T-helper 2 cell treated with Interferon-gamma antibody and Interleukin-4, amounts not matched to agents 100 ng/mL and 5 ng/mL, for 36 hours (primary cell): ENCODE data around the gene ACTR1A. TPM values are rescaled to one million over a fixed set of nuclear protein-coding genes. Genes with fewer than 3 reads are reported as not detected.

Experiments
- intact Hi-C: fragments of 100-400 bp; cut with micrococcal nuclease; formaldehyde crosslinking; loops from one replicate; pipeline ENCODE4 v1.15.1; 2023
- total RNA-seq: library from RNA; stranded (reverse); gene quantifications from 2 replicates; pipeline ENCODE4 v1.2.3, GENCODE V29; 2022

Gene ACTR1A
- total RNA-seq, 1 donor from 2014 or later: 78.7 TPM

DNA sequence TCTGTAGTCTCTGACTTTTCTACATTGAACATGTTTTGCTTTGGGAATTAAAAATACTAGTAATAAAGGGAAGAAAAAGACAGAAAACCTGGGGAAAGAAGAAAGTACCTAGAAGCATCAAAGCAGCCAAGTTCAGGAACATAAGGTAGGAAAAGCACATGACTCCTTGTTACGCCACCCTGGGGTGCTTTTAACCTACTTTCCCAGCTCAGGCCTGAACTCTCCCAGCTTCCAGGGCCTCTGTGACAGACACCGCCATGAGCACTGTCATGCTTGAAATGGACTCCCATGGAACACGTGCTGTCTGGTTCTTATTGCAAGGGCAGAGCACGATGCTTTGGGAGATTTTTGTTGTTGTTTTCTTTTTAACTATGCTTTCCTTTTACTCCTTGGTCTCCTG lies 11.4 kb downstream of the ACTR1A start:
- intact Hi-C loops: no loop called here

DNA sequence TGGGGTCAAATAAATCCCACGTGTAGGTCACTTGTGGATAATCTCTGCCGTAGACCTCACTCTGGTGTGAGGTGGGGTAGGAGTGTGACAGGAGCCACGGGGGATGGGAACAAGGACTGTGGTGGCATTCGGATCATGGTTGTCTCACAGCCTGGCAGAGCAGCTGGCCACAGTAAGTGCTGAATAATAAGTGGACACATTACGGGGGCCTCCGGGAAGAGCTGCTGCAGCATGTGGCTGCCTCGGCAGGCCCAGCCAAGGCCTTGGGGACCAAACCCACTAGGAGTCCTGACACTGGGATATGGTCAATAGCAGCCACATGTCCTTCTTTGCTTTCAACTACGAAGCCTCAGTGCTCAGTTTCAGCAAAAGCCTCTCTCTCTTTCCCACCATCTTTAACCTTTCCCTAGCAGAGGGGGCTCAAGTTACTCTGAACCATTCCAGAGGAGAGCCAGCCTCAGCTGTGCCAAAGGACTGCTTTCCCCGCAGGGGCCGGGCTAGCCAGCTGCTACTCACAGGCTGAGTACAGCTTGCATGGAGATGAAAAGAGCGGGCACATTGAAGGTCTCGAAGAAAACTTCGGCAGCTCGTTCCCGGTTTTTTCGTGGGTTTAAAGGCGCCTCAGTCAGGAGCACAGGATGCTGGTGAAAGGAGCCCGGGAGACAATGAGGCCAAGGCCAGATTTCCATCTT lies 17.3 kb downstream of the ACTR1A start:
- intact Hi-C loops: no loop called here

DNA sequence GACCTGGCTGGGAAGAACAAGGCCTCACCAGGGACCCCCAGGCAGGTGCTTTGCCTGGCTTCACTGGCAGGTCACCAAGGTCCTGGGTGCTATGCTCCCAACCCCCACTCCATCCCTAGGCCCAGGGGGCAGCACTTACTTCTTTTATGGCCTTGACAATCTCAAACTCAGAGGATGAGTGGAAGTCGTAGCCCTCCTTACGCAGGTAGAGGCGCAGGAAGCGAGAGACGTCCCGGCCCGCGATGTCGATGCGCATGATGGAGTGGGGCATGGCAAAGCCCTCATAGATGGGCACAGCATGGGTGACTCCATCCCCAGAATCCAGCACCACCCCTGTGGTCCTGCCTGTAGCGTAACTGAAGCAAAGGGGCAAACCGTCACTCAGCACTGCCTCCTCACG lies 18.5 kb downstream of the ACTR1A start:
- intact Hi-C loops: no loop called here

DNA sequence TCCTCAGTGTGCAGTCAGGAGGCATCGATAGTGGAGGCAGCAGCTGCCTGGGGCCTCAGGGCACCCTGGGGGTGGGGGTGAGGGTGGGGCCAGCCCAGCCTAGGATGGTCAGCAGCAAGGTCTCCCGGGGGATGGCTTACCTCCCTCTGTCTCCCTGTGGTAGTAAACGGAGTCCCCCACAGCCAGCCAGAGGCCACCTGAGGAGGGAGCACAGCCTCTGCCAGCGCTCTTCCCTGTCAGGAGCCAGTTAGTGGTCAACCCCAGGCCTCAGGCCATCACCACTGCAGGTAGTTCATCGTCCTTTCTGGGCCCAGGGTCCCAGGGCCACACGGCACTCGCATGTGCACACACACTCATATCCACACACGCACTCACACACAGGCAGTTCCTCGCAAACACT lies 22.1 kb downstream of the ACTR1A start:
- intact Hi-C loops: no loop called here

DNA sequence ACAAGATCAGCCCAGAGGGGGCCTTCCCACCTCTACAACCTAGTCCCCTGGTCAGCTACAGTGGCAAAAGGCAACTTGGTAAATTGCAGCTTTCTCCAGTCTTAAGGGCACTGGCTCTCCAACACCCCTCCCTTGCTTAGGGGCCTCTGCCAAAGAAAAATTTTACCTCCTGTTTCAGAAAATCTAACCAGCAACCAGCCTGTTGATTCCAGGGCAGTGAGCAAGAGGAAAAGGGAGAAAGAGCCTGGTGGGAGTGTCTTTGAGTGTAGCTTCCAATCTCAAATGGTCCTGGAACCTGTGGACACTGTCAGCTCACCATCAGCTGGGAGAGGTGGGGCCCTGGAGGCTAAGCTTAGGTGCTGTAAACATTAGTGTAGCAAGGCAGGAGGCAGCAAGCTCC lies 22.9 kb downstream of the ACTR1A start:
- intact Hi-C loops: loop anchor here (1.0 to 5.0 kb wide), 5 partner anchors 47 to 312 kb away; partner anchors contain the start of gene CUEDC2

DNA sequence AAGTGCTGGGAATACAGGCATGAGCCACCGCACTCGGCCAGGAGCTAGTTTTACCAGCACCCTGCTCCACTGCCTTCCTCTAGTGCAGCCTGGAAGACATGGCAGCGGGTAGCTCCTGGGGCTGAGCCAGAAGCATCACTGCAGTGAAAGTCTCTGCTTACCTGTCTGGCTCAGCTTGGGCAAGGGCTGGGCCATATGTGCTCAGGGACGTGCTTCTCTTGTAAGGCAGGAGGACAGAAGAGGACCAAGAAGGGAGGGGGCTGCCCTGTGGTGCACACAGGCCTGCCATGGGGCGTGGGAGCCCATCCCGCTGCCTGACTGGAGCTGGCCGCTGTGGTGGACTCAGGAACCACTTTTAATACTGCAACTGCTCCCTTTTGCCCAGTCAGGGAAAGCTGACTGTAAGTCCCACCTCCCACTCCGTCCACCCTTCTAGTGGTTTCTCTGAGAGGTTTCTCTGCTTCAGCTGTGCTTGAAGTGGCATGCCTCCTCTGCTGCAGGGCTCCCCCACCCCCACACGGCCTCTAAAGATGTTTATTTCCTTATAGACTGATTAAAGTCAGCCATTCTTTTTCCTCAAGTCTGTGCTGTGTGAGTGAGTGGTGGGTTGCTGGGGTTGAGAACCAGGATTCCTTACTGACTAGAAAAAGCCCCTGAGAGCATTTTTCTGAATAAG lies 25.9 kb downstream of the ACTR1A start:
- intact Hi-C loops: loop anchor here (5.0 kb wide), 1 partner anchor 309 kb away; no protein-coding TSS in a partner anchor

DNA sequence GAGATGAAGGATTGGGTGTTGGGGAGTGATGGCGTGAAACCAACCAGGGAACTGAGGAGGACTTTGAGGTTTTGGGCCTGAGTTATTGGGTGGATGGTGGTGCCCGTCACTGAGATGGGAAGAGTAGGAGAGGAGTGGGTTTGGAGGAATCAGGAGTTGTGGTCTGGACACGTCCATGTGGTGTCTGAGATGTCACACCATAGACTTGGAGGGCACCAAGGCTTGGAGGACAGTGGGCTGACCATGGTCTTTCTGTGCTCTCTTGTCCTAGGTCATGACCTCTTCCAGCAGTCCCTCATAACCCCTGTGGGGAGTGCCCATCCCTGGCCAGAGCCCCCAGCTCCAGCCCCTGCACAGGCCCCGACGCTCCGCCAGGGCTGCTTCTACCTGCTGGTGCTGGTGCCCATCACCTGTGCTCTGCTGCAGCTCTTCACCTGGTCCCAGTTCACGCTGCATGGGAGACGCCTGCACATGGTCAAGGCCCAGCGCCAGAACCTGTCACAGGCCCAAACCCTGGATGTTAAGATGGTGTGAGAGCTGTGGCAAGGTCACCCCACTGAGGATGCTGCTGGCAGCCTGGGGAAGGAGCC lies 27.0 kb downstream of the ACTR1A start:
- intact Hi-C loops: loop anchor here (5.0 kb wide), 1 partner anchor 308 kb away; no protein-coding TSS in a partner anchor

DNA sequence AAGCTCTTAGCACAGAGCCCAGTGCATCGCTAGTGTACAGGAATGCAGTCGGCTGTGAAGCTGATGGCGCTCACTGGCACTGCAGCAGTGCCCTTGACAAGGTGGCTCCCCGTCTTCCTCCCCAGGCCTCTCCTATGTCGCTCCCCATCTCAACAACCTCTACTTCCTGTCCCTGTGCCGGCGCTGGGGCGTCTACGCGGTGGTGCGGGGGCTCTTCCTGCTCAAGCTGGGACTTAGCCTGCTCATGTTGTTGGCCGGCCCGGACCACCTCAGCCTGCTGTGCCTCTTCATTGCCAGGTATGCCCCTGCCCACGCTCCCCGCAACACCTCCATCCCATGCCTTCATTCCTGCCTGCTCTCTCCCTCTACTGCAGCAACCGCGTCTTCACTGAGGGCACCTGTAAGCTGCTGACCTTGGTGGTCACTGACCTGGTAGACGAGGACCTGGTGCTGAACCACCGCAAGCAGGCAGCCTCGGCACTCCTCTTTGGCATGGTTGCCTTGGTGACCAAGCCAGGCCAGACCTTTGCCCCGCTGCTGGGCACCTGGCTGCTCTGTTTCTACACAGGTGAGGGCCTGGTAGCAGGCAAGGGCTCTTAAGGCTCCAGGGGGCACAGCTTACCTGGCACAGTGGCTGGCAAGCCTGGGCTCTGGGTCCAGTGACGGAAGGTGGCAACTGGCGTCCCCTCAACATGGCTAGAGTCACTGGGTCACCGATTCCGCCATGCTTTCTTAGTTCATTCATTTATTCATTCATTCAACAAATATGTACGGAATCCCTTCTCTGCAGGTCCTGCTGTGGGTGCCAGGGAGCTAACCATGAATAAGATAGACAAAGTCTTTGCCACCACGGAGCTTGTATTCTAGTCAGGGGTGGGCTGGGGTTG lies 28.8 kb downstream of the ACTR1A start:
- intact Hi-C loops: no loop called here

DNA sequence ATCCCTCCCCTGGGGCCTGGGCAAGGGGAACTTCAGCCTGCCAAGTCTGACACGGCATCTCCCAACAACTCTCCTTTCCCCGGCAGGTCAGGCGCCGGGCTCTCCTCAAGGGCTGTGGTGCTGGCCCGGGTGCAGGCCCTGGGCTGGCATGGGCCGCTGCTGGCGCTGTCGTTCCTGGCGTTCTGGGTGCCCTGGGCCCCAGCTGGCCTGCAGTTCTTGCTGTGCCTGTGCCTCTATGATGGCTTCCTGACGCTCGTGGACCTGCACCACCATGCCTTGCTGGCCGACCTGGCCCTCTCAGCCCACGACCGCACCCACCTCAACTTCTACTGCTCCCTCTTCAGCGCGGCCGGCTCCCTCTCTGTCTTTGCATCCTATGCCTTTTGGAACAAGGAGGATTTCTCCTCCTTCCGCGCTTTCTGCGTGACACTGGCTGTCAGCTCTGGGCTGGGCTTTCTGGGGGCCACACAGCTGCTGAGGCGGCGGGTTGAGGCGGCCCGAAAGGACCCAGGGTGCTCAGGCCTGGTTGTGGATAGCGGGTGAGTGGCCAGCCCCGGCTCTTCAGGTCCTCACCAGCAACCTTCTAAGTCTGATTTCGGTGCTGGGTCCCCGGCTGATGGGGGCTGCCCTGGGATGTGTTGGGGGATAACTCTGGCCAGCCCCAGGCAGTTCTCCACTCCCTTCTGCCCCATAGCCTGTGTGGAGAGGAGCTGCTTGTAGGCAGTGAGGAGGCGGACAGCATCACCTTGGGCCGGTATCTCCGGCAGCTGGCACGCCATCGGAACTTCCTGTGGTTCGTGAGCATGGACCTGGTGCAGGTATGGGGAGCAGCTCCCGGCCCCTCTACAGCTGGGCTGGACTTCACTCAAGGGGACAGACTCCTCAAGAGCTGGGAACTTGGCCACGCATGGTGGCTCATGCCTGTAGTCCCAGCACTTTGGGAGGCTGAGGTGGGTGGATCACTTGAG lies 31.6 kb downstream of the ACTR1A start:
- intact Hi-C loops: no loop called here

DNA sequence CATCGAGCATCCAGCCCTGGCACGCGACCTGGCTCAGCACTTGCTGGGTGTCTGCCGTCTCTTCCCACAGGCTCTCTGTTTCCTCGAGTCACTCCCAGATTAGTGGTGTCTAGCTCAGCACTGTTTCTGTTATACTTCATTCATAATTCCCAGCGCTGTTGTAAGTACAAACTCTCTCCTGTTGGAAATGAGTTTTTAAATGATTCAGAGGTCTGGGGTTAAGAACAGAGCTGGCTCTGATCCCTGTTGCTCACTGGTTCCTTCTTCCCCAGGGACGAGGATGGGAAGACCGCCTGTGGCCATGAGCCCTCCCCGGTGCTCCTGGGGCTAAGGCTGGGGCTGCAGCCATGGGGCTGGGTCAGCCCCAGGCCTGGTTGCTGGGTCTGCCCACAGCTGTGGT lies 33.8 kb downstream of the ACTR1A start:
- intact Hi-C loops: no loop called here

DNA sequence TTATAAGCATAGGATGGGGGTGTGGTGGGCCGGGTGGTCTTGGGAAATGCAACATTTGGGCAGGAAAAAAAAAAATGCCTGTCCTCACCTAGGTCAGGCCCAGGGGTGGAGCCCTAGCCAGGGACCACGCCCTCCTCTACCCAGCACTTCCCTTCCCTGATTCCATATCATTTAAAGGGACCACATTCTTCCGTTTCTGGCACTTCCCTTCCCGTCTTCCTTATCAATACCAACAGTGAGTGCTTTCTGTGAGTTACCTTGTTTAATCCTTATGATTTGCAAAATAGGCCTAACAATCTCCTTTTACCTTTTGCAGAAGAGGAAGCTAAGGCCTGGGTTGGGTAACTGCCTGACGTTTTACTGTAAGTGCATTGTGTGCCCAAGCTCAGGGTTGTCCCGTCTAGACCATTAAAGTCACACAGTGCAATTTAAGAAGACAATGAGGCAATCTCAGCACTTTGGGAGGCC lies 34.5 kb downstream of the ACTR1A start:
- intact Hi-C loops: no loop called here

DNA sequence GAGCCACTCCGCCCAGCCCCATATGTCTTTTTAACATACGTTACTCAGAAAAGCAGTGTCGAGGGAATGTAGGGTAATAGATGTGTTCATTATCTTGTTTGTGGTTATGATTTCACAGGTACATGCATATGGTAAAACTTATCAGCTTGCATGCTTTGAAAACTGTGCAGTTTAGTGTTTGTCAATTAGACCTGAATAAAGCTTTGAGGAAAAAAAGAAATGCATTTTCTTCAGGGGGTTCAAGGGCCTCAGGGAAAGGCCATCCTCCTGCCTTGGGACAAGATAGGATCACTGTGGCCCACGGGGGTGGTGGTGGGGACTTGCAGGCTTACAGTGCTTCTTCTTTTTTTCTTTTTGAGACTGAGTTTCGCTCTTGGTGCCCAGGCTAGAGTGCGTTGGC lies 35.2 kb downstream of the ACTR1A start:
- intact Hi-C loops: no loop called here

DNA sequence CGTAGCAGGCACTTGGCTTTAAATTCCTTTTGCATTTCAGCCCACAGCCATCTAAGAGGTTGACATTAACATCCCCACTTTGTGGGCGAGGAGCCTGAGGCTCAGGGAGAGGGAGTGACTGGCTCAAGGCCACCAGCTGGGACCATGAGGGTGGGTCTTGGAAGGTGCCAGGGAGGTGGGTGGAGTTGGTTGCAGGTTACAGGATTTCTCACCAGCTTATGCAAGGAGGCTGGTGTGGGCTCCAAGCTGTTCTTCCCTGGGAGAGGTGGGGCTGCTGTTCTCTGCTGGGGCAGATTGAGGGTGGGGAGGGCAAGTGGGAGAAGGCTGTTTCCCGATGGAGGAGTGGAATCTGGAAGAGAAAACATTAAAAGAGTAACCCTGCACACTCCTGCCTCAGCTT lies 37.0 kb downstream of the ACTR1A start:
- intact Hi-C loops: no loop called here

DNA sequence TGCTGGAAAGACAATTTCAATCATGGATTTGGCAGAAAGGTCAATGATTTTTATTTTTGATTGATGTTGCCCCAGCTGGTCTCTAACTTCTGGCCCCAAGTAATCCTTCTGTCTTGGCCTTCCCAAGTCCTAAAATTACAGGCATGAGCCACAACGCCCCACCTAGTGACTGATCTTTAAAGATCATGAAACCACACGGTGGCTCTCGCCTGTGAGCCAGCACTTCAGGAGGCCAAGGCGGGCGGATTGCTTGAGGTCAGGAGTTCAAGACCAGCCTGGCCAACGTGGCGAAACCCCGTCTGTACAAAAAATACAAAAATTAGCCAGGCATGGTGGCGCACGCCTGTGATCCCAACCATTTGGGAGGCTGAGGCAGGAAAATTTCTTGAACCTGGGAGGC lies 38.5 kb downstream of the ACTR1A start:
- intact Hi-C loops: loop anchor here (5.0 kb wide), 1 partner anchor 42 kb away; the partner anchor contains the start of gene FBXL15

DNA sequence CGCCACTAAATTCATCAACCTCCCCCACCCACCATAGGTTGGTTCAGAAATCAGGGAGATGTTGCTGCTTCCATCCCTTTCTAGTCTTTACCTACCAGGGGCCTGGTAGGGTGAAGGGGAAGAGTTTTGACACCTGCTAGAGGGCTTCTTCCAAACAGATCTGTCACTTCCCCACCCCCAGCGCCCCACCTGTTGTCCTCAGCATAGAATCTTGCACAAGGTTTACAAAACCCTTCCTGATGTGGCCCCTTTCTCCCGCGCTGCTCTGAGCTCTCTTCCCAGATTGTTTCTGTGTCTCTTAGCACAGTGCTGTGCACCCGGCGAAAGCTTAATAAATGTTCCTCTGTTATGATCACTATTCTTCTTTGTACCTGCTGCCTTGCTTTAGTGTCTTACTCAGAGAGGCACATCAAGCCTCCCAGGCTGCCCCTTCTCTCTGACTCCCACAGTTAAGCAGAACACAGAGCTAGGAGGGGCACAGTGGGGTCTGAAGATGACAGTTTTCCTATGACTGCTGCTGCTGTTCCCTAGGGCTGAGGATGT lies 39.9 kb downstream of the ACTR1A start:
- intact Hi-C loops: loop anchor here (5.0 kb wide), 1 partner anchor 40 kb away; the partner anchor contains the start of gene FBXL15

DNA sequence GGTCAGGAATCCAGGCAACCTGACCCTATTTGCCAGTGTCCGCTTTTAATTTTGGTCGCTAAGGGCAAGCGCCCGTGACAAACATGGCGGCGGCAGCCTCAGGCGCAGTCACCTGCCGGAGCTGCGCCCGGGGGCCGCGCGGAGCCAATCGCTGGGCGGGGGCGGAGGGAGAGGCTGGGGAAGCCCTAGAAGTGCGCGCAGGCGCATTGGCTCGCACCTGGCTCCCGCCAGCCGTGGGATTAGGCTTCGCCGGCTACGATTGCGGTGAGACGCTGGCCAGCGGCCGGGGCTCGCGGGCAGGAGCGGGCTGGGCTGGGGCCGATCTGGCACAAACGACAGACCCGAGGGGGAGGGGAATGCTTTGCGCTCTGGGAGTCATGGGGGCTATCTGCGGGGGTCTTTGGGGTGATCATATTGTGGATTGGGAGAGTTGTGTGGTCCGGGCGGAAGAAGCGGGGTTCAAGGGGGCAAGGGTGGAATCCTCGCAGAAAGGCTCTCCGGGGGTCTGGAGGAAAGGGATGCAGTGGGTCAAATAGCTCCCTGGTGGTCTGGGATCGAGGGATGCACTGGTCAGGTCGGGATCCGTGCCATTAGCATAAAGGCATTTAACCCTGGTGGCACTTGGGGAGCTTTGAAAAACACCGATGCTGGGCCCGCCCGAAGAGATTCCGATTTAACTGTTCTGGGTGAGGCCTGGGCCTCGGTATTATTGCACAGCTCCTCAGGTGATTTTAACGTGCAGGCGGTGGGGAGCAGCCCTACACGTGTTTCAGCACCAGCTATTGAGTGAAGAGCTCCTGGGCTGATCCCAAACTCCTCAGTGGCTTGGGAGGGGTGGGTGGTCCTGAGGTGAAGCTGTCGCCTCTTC lies 41.1 kb downstream of the ACTR1A start:
- intact Hi-C loops: loop anchor here (1.0 to 5.0 kb wide), 4 partner anchors 11 to 41 kb away; partner anchors contain the start of genes ACTR1A, CUEDC2 and FBXL15

DNA sequence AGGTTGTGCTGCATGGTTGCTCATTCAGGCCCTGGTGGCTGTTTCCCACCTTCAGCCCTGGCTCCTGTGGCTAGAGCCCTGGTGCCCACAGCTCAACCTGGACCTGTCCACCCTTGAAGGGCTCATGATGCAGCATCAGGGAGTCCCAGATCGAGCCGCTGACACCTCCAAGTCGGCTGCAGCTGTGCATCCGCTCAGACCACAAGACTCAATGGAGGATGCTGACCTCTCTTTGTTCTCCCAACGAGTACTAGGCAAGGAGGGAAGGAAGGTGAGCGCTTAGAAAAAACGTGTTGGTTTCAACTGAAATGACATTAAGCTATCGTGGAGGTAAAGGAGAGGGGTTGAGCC lies 41.7 kb downstream of the ACTR1A start:
- intact Hi-C loops: loop anchor here (1.0 to 5.0 kb wide), 4 partner anchors 11 to 41 kb away; partner anchors contain the start of genes ACTR1A, CUEDC2 and FBXL15

DNA sequence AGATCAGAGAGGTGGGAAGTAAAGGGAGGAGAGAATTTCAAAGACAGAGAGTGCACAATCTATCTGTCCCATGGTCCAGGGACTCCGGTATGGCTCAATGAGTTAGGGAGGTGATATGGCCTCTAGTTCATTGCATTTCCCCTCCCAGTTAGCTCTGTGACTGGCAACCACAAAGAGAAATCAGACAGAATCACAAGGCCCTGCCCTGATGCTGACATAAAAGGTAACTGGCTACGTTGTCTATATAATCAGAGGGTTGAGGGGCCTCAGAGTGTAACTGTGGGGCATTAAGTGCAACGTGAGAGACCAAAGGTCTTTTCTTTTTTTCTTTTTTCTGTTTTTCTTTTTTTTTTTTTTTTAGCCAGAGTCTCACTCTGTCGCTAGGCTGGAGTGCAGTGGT lies 43.9 kb downstream of the ACTR1A start:
- intact Hi-C loops: loop anchor here (10.0 kb wide), 1 partner anchor 186 kb away; the partner anchor contains the start of gene TRIM8
